Heart left ventricle (tissue), 13 donors: ENCODE data around the gene HSD11B1.

ENCODE experiments used
- POLR2A ChIP-seq, 2 donors: fragments of 450-650 bp; IDR thresholded peaks; one replicate each; pipeline ENCODE4 v1.6.1; 2017; ENCODE audit warnings: antibody characterized with exemption in 2 of 2, mild to moderate bottlenecking in 2 of 2, moderate library complexity in 2 of 2
- TF ChIP-seq, protein P1 (sequence below), 12 donors: fragments of 200-600 bp; sonication (generic) in 4 of 12; IDR thresholded peaks; one replicate each; pipeline versions ENCODE4 v1.5.0 to v1.8.0; 2018 to 2022; ENCODE audit warnings: antibody characterized with exemption in 12 of 12, mild to moderate bottlenecking in 5 of 12
- donor health status: ischemic (EF 13 %, LVEDD 7.1; RV severe dilation, severe dysfunction).
- donor health status: DM: no; HTN: yes; CAD: no.
- donor health status: DM: no; HTN: no; CAD: no.
- donor health status: ischemic (EF 25% LVEDD 6.9; RV normal size, moderate dysfunction).
- donor health status: ischemic (EF 25% LVEDD 5.7; RV mildly dilated, moderate dysfunction).
- donor health status: ischemic (EF 35%, LVEDD 5.7; RV mildly dilated, moderate dysfunction).
- donor health status: nonischemic (EF 11% LVEDD 7.7; RV severe dilation, severe dysfunction).
- donor health status: DM: yes; HTN: yes; CAD: no.
- donor health status: PGD.
- donor health status: ischemic (EF 29% LVEDD 5.4; RV normal size, mild dysfunction).
- donor health status: nonischemic (EF 23%, LVEDD 6.1; RV moderate dilation, normal function).

DNA sequence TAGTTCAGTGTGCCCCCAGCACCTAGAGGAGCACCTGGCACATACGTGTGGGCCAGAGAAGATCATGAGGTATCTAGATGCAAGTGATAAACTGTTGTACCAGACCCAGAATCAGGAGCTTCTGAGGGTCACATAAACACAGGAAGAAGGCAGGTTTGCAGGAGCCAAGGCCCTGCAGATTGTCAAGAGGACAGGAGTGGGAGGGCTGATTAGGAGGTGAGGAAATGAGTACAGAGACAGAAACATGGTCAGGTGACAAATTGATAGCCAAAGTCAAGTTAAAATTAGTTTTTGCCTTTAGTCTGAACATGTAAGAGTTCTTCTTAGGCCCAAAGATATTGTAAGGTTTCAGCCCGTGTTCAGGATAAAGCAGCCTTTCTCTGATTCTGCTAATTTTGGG, 37.2 kb downstream of the HSD11B1 start:
- TF ChIP-seq, protein P1, sequence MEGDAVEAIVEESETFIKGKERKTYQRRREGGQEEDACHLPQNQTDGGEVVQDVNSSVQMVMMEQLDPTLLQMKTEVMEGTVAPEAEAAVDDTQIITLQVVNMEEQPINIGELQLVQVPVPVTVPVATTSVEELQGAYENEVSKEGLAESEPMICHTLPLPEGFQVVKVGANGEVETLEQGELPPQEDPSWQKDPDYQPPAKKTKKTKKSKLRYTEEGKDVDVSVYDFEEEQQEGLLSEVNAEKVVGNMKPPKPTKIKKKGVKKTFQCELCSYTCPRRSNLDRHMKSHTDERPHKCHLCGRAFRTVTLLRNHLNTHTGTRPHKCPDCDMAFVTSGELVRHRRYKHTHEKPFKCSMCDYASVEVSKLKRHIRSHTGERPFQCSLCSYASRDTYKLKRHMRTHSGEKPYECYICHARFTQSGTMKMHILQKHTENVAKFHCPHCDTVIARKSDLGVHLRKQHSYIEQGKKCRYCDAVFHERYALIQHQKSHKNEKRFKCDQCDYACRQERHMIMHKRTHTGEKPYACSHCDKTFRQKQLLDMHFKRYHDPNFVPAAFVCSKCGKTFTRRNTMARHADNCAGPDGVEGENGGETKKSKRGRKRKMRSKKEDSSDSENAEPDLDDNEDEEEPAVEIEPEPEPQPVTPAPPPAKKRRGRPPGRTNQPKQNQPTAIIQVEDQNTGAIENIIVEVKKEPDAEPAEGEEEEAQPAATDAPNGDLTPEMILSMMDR (IDR thresholded peaks at IDR 0.05): no peak
- no peak for TF ChIP-seq POLR2A (IDR thresholded peaks at IDR 0.05)
